ENCODE results near the gene LMAN1L.

The LMAN1L gene

DNA sequence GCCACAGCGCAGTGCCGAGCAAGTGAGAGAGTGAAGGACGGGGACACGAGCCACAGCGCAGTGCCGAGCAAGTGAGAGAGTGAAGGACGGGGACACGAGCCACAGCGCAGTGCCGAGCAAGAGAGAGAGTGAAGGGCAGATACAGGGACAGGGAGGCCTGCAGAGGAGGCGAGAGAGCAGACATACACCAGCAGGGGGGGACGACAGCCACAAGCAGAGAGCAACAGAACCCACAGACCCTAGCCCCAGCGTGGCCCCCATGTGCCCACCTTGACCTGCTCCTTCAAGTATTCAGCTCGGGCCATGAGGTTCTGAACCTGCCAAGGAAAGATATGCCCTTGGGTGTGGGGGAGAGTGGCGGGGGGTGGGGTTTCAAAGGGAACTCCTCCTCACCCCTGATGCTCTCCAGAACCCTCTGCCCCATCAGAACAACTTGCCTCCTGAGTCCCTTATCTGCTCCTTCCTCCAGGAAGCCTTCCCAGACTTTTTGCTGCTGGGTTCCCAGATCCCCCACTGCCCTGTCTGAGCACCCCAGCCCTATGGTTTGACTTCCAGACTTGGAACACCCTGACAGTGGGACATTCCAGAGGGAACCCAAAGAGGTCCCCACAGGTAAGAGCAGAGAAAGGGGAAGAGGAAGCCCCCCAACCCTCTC is 25.0 kb downstream of the LMAN1L start:
- no peak for DNase-seq (ENCODE audit: low spot score)

DNA sequence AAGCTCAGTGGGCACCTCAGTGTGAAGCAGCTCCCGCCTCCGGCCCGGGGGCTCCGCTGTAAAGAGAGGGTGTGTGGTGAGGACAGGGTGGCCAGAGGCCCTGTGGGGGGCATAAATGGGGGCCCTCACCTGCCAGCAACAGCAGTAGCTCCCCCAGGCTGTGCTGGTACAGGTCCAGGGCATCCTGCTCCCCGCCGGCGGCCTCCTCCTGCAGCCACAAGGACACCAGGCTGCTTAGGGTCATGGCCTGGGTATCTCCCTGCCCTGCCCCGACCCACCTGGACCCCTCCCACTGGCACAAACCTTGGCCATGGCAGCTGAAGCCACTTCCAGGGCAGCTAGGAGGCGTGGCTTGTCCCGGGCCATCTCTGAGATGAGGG is 25.5 kb downstream of the LMAN1L start:
- DNase-seq (ENCODE audit: low spot score), result no peak

DNA sequence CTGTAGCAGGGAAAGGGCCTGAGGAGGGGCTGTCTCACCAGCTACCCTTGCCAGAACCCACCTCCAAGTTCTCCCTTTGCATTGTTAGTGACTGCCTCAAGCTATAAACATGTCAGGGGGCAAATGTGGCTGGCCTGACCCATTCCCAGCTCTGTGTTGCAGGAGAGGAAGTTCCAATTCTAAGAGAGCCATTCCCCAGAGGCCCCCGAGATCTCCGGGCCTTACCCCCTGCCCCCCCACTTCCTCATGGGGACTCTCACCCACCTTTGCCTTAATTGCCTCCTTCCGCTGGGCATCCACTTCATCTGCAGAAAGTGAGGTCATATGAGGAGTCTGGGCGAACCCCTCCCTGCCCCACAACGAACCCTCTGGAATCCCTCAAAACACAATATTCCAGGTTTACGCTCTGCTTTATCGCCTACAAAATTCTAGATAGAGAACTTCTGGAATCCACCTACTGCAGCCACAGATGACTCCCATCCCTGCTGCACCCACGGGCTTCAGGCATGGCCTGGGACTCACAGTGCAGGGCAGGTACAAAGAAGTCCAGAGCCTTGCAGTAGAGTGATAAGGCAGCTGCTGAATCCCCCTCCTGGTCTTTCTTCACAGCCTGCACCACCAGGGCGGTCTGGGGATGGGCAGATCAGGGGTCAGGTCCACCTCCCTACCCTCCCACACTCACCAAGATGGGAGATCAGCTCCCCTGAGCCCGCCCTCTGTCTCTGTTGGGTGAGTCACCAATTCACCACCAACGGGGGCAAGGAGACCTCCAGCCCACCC is 26.3 kb downstream of the LMAN1L start:
- DNase-seq (ENCODE audit: low spot score), result no peak

DNA sequence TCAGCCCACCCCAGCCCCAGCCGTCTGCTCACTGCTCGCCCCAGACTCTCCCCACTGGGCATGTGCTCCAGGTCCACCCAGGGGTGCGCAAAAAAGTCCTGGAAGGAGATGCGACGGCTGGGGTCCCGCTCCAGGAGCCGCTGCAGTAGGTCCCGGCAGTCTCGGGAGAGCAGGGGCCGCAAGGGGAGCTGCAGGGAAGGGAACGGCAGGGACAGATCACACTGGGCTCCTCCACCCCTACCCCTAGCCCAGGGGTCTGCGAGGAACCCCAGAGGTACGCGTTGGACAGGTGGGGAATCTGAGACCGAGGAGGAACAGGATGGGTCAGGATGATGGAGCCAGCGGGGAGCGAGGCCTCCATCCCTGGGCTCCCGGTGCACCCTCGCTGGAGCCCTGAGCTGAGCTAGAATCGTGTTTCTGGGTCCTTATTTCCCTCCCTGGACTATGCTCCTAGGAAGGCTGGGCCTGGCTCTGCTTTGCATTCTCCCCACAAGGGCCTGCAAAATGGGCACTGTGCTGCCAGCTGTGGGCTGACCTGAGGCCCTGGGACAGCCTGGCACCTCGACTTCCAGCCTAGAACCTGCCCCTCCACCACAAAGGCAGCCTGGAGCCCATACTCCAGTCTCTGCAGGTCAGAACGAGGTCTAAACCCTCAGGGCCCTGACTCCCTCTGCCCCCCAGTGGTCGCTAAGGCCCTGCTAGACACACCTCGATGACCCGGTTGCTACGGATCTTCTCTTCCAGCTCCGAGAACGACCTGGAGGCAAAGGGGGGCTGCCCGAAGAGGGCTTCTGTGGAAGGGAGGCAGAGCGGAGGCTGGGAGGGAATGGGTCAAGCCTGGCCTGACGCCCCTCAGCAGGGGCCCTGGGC is 27.1 kb downstream of the LMAN1L start:
- no peak for DNase-seq (ENCODE audit: low spot score)

DNA sequence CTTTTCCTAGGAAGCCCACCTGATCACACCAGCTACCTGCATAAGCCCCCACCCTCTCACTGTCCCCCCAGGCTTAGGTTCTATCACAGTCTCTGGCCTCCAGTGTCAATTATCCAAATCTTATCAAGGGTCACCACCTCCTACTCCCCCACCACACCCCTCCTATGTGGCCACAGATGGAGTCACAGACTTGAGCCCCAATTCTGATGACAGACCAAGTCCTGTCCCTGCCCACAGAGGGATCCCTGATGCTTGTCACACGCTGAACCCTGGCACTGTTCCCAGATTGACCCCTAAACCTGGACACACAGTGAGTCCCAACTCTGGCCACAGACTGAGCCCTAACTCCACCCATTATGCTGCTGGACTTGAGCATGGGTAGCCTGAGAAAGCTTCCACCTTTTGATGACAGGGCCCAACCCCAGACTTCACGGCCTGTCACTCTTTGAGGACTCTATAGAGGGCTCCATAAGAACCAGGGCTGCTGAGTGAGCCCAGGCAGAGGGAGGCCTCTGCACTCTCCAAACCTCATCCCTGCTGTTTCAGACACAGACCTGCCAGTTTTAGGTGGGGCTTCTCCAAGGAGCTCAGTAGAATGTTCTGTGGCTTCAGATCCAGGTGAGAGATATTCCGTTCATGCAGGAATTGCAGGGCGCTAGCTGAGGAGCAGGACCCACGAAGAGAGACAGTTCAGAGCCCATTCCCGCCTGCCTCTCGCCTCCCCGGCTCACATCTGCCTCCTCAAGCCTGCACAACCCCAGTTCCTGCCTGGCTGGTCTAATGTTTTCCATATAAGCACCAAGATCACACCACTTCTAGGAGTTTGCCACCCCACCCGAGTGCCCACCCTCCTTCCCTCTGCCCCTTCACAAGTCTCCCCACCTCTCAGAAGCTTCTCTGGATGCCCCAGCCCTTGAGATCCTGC is 28.5 kb downstream of the LMAN1L start:
- no peak for DNase-seq (ENCODE audit: low spot score)

DNA sequence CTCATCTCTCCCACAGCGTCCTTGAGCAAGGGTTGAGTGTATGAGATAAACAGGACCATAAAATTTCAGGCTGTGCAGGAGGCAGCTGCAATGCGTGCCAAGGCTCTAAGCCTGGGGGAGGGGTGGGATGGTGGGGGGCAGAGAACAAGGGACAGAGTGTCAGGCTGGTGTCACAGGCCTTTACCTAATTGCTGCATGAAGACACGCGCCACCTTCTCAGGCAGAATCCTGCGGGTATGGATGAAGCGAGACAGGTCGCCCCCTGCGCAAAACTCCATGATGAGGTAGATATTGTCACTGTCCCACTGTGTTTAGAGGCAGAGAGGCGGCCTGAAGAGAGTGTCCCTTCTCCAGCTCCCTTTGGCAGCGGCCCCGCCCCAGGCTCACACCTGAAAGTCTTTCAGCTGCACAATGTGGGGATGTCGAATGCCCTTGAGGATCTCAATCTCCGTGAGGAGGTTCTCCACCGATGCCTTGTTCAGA is 29.3 kb downstream of the LMAN1L start:
- no peak for DNase-seq (ENCODE audit: low spot score)

DNA sequence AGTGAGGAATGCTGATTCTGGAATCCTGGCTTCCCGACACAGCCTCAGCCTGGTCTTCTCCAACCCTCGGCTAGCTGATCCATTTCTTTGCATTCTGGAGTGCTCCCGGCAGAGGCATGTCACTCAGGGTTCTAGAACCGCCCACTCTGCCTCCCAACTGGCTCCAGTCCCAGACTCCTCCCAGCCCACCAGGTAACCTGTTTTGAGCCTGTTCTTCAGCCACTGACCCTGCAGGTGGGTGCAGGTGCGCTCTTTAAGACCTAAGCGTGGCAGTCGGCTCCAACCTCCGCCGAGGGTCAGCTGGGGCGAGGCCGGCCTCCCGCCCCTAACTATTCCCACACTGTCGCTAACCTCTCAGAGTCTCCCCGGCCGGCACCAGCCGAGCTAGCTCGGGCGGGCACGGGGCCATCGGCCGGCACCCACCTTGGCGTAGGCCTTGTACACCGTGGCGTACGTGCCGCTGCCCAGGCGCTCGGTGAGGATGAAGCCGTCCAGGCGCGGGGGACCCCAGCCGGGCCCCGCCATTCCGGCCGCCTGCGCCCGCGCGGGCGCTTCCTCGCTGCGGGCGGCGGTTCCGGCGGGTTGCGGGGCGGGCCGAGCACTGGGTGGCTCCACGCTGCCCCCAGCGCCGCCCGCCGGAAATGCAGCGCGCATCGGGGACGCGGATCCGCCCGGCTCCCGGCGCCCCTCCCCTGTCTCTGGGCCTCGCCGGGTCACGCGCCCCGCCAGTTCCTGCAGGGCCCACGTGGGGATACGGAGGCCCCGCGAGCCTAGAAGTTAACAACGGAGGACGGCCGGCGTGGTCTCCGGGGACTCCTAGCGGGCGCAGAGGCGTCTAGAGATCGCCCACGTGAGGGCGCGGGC is 30.2 kb downstream of the LMAN1L start, which contains the start of gene ULK3:
TSS of gene ULK3 (minus strand) at position 576 of the 864 bp plus-strand sequence. CDS start at position 525, 51 bp downstream.
- DNase-seq (ENCODE audit: low spot score), result peak; percentile 91

DNA sequence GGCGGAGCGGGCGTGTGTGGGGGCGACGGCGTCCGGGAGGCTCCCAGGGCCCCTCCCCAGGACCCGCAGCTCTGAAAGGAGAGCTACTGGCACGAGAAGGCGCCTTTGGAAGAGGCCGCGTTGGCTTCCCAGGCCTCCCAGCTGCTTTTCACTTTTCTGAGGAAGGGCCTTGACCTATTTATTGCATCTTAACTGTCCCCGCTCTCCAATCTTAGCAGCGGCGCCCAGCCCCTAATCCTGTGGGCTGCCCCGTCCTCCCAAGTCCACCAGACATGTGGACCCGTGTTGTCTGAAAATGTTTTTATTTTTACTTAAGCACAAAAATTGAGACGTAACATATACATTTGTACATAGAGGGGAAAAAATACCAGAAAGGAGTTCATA is 30.8 kb downstream of the LMAN1L start:
- DNase-seq (ENCODE audit: low spot score), result no peak

DNA sequence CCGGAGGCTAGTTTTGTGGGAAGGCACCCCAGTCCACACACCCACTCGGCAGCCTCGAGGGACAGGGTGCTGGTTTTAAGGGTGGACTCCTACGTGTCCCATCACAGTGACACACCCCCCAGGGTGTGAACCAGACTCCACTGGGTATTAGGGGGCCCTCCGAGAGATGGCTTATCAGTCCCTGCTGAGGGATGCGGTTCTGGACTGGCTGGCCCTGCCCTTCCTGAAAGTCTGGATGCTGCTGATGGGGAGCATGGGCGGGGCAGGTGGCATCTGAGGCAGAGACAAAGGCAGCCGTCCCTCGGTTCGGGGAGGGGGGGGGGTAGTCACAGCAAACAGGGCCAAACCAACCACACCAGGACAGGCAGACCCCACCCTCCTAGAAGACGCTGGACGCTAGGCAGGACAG is 31.3 kb downstream of the LMAN1L start:
- no peak for DNase-seq (ENCODE audit: low spot score)

DNA sequence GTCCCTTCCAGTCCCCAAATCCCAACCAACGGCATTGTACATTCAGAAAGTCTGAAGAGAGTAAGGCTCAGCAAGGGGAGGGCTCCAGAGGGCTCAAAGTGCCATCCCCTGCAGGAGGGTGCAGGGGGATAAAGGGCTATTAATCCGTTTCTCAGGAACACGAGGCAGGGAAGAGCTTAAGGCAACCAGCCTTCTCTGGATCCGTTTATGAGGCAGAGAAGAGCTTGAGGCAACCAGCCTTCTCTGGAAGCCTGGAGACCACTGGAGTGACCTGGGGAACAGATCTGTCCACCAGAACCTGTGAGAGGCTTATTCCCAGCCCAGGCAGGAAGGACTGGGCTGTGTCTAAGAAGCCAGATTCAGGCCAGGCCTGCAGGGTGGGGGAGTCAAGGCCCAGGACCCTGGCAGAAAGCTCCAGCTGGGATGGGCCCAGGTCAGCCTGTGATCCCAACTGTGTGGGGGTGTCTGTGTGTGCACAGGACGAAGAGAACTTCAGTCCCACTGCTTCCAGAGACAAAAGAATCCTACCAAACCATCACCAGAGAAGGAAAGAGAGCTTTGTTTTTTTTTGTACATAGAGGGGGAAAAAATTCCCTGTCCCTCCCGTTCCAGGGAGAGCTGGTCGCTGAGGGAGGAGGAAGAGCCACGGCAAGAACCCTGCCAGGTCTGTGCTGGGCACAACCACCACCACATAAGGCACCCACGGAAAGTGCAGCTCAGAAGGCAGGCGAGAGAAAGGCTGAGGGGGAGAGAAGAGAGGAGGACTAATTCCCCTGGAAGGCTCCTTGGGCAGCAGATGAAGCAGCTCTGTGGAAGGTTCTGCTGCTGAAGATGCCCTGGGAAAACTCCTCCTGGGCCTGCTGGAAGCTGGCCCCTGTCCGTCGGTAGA is 31.9 kb downstream of the LMAN1L start:
- DNase-seq (ENCODE audit: low spot score), result no peak

DNA sequence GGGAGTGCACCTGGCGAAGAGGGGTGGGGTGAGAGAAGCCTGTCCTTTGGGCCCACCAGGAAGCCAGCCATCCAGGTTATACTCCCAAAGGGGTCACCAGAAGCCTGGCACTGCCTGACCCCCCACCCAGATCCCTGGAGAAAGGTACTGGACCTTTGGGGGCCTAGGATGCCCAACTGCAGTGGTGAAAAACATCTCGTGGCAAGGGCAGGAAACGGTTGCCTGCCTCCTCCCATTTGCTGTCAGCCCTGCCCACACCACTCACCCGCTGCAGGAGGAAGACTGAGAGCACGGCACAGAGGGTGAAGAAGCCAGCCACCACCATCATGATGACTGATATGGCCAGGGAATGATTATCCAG is 32.6 kb downstream of the LMAN1L start:
- no peak for DNase-seq (ENCODE audit: low spot score)

DNA sequence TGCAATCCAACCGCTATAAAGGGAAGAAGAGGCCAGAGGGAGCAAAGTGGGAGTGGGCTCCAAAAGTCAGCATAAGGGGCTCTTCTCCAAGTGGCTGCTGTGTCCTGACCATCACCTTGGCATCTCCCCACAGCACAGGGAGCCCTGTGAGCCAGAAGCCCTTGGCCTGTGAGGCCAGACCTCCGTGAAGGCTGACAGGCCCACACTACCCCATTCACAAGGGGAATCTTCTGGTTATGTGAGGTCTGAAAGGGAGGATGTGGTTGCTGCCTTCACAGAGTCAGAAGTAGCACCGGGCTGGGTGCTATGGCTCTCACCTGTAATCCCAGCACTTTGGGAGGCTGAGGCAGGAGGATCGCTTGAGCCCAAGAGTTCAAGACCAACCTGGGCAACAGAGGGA is 32.9 kb downstream of the LMAN1L start:
- no peak for DNase-seq (ENCODE audit: low spot score)

DNA sequence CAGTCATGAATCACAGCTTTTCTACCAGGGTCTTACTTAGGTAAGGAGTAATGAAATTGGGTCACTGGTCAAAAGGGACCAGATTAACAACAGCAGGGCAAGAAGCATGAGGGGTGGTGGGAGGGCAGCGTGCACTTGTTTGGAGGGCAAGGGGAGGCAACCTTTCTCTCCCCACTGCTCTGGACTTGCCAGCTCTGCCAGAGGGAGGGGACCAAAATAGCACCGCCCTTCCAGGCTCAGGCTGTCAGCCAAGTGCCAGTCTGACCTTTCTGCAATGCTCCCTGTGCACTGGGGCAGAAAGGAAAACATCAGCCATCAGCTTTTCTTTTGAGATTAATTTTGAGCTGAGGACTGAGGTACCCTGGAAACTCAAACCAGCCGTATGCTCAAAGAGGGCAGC is 34.8 kb downstream of the LMAN1L start:
- no peak for DNase-seq (ENCODE audit: low spot score)

DNA sequence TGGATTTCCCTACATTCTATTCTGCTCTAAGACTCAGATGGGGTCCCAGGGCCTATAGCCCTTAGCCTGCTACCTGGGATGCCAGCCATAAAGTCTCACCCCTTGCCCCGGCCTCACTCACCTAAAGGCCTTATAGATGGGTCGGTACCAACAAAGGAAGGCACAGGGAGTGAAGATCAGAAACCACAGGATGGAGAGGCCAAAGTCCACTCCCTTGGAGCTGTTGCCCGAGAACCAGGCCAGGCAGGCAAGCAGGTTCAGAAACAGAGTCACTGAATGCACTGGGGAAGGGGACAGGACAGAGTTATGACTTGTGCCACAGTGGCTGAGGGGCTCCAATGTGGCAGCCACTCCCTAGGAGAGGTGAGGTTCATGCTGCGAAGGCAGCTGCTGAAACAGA is 37.8 kb downstream of the LMAN1L start:
- no peak for DNase-seq (ENCODE audit: low spot score)

DNA sequence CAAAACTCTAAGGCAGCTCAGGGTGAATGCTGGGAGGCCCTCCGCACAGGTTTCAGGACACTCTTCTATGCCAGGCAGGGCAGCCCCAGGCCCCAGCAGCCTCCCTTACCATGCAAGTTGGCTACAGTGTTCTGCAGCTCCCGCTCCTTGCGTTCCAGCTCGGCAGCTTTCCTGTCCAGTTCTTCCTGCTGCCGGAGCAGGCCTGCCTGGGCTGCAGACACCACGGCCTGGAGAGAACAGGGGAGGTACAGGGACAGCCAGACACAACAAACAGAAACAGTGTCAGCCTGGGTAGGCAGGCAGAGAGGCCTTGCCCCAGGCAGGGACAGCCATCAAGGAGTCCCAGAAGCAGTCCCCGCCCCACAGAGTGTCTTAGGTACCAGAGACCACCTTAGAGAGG is 39.3 kb downstream of the LMAN1L start:
- no peak for DNase-seq (ENCODE audit: low spot score)

DNA sequence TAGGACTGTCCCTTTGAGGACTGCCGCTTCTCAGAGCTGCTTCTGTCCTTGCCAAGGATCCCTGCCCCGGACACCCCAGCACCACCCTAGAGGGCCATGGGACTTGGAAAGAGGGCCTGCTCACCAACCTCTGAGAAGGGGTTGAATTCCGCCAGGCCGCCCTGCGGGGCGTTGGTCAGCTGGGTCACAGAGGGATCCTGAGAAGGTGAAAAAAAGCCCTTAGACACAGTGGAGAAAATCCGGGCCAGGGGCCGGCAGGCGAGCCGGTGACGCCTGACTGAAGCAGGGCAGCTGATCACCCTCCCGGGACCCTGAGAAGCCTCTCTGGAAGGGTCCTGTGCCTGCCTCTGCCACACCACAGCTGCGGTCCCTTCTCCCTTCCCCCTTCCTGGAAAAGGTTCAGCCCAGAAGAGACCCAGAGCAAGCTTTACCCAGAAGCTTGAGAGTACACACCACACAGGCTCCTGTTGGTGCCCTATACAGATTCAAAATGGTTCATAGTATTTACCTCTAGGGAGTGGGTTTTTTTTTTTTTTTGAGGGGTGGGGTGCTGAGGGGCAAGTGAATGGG is 41.9 kb downstream of the LMAN1L start:
- DNase-seq (ENCODE audit: low spot score), result no peak

DNA sequence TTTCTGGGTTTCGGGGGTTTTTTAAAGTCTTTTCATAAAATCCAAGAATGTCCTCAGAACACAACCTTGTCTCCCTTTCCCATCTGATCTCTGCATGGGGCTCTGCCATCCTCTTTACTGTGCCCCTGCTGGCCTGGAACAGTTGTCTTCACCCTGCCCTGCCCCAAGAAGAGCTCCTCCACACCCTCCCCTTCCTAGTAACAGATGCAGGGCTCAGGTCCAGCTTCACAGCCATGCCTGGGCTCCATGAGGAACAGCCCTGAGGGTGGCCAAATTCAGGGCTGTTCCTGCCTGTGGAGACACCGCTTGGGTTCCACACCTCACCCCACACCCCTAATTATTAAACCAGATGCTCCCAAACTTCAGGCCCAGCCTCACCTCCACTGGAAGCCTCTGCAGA is 43.2 kb downstream of the LMAN1L start:
- no peak for DNase-seq (ENCODE audit: low spot score)

DNA sequence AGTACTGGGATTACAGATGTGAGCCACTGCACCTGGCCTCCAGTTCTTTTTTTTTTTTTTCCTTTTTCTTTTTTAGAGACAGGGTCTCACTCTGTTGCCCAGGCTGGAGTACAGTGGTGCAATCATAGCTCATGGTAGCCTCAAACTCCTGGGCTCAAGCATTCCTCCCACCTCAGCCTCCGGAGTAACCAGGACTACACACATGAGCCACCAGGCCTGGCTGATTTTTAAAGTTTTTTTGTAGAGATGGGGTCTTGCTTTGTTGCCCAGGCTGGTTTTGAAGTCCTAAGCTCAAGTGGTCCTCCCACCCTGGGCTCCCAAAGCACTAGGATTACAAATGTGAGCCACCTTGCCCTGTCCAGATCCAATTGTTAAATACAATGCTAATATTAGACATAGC is 43.9 kb downstream of the LMAN1L start:
- no peak for DNase-seq (ENCODE audit: low spot score)

DNA sequence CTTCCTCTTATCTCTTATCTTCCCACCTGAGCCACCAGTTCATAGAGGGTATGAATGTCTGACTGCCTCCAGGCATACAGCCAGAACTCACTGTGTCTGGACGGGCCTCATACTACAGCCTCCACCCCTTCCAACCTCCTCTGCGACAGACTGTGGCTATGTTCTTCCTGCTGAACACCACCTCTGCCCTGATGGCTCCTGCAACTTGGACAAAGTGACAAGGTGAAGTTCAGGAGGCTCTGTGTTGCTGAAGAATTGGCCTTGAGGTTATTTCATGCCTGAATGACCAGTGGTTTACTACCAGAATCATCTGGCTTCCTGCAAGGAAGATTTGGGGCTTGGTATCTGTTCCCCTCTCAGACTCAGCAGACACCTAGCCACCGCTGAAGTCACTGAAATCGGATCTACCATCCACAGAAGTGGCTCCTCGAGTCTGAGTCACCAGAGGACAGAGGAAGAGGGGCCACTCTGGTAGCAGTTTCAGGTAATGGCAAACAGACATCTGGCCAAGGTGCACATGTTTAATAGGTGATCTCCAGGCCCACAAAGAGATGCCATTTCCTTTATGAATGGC is 44.5 kb downstream of the LMAN1L start:
- DNase-seq (ENCODE audit: low spot score), result no peak

Measured in RKO (cell line).